ACC112 (cell line): ENCODE results near the gene DOCK2.

Source experiments
- H2AFZ ChIP-seq: fragments of 200-600 bp; sonication (generic); one replicate; pipeline ENCODE4 v1.6.0; 2017; ENCODE audit warnings: antibody characterized with exemption, low read length; ENCODE audit not compliant: unreplicated experiment
- H3K27ac ChIP-seq: fragments of 200-600 bp; sonication (generic); 2 replicates; pipeline ENCODE4 v1.5.1; 2014; ENCODE audit warnings: low read depth, mild to moderate bottlenecking, antibody characterized with exemption, low read length, moderate library complexity
- H3K27me3 ChIP-seq: fragments of 200-600 bp; sonication (generic); 2 replicates; pipeline ENCODE4 v1.6.1; 2014; ENCODE audit warnings: mild to moderate bottlenecking, antibody characterized with exemption, low read length, moderate library complexity, mixed read lengths; ENCODE audit not compliant: insufficient read depth
- H3K36me3 ChIP-seq: fragments of 200-600 bp; sonication (generic); 2 replicates; pipeline ENCODE4 v1.6.1; 2016; ENCODE audit warnings: mild to moderate bottlenecking, antibody characterized with exemption, low read length, moderate library complexity, mixed read lengths; ENCODE audit not compliant: insufficient read depth
- H3K4me1 ChIP-seq: fragments of 200-600 bp; sonication (generic); one replicate; pipeline ENCODE4 v1.6.1; 2016; ENCODE audit warnings: low read length, mixed read lengths; ENCODE audit not compliant: insufficient read depth, unreplicated experiment, control insufficient read depth
- H3K4me3 ChIP-seq: fragments of 200-600 bp; sonication (generic); 2 replicates; pipeline ENCODE4 v1.5.1; 2014; ENCODE audit warnings: mild to moderate bottlenecking, low read depth, low read length
- H3K79me2 ChIP-seq: fragments of 200-600 bp; sonication (generic); one replicate; pipeline ENCODE4 v1.6.0; 2016; ENCODE audit warnings: low read length; ENCODE audit not compliant: control insufficient read depth, unreplicated experiment, insufficient read depth

The DOCK2 gene

GRCh38 chr5:169702693-169703481 lies 65.8 kb downstream of the DOCK2 start:
- no peaks in the 10 kb centered on the region for H3K36me3 ChIP-seq
- H3K4me1 ChIP-seq, result peaks cover 59% of the 10 kb centered on the region
- no peaks in the 10 kb centered on the region for H3K79me2 ChIP-seq
- H3K27me3 ChIP-seq, result no peaks in the 10 kb centered on the region
- peak overlapping the region; percentile 18 for H2AFZ ChIP-seq
- H3K4me3 ChIP-seq, result no peak overlapping the region
- H3K27ac ChIP-seq, result peak overlapping the region; percentile 28

DNA sequence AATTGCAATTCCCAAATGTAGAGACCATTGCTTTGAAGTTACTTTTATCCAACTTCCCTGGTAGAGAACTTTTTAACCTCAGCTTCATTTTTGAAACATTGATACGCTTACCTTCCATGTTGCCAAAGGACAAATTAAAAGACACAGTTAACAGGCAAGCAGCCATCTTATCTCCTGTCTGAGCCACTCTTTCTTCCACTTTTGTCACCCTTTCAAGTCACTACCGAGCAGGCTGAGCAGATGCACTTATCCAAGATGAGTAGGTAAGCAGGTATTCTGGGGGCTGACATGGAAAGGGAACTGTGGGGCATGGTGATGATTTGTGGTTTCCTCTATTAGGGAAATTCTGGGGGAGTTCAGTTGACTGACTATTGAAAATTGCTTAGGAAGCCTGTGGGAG lies 66.7 kb downstream of the DOCK2 start:
- no peak overlapping the region for H3K4me3 ChIP-seq
- H3K79me2 ChIP-seq, result no peaks in the 10 kb centered on the region
- H3K4me1 ChIP-seq, result peaks cover 51% of the 10 kb centered on the region
- peak overlapping the region; percentile 28 for H3K27ac ChIP-seq
- no peaks in the 10 kb centered on the region for H3K27me3 ChIP-seq
- peak overlapping the region; percentile 31 for H2AFZ ChIP-seq
- no peaks in the 10 kb centered on the region for H3K36me3 ChIP-seq

GRCh38 chr5:169705322-169705721 lies 68.2 kb downstream of the DOCK2 start:
- Histone ChIP-seq H3K27ac (peak overlapping the region; percentile 91; the same call in 1 of the 2 replicates), H3K36me3 (no peaks in the 10 kb centered on the region), H3K4me1 (peaks cover 51% of the 10 kb centered on the region), H3K4me3 (no peak overlapping the region), H2AFZ (no peak overlapping the region), H3K27me3 (no peaks in the 10 kb centered on the region), H3K79me2 (no peaks in the 10 kb centered on the region)

DNA sequence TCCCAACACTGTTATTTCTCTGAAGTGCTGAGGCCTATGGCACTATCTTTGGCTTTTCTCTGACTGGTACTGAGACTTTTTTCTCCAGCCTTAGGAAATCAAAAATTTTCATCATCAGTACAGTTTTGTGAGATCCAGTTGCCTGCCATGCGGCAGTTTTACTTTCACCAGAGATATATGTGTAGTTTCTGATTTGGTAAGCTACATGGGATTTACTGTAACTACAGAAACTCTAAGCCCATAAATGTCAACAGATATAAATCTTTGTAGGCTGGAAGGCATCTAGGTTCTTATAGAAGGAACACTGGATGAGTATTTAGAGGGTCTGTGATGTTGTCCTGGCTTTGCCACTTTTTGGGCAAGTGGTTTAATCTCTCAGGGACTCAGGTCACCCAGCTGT lies 69.0 kb downstream of the DOCK2 start:
- no peaks in the 10 kb centered on the region for H3K36me3 ChIP-seq
- H3K4me1 ChIP-seq, result peaks cover 51% of the 10 kb centered on the region
- H3K79me2 ChIP-seq, result no peaks in the 10 kb centered on the region
- no peak overlapping the region for H2AFZ ChIP-seq
- no peak overlapping the region for H3K4me3 ChIP-seq
- peak overlapping the region; percentile 91 for H3K27ac ChIP-seq
- H3K27me3 ChIP-seq, result no peaks in the 10 kb centered on the region

GRCh38 chr5:169706758-169707450 lies 69.8 kb downstream of the DOCK2 start:
- Histone ChIP-seq H3K4me3 (peak overlapping the region; percentile 24; the same call in 1 of the 2 replicates), H3K36me3 (no peaks in the 10 kb centered on the region), H2AFZ (peak overlapping the region; percentile 70), H3K79me2 (no peaks in the 10 kb centered on the region), H3K27ac (peak overlapping the region; percentile 91), H3K27me3 (no peaks in the 10 kb centered on the region), H3K4me1 (peaks cover 54% of the 10 kb centered on the region)

DNA sequence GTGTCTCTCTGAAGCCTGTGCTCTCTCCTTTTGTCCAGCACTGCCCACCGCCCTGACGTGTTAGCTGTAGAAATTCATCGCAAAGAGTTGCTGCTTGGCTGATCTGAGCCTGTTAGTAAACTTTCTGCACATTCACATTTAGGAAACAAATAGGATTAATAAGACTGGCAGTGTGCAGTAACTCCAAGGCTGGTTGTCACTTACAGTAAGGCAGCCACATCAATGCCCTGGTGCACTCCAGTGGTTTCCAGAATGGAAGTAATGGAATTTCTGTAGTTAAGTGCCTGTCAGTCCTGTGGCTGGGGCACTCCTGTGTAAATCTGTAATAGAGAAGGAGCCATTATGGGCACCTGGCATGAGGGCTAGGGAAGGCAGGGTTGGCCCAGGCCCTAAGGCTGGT lies 70.6 kb downstream of the DOCK2 start:
- Histone ChIP-seq H3K4me1 (peaks cover 54% of the 10 kb centered on the region), H3K27ac (peak overlapping the region; percentile 91), H2AFZ (no peak overlapping the region), H3K4me3 (0 out of 2 replicates have a peak overlapping the region, but pooled peaks have one; percentile 24), H3K27me3 (no peaks in the 10 kb centered on the region), H3K36me3 (no peaks in the 10 kb centered on the region), H3K79me2 (no peaks in the 10 kb centered on the region)

- H3K27ac ChIP-seq, result no peak overlapping the region
- no peaks in the 10 kb centered on the region for H3K79me2 ChIP-seq
- H3K4me1 ChIP-seq, result peaks cover 36% of the 10 kb centered on the region
- H3K4me3 ChIP-seq, result no peak overlapping the region
- no peaks in the 10 kb centered on the region for H3K27me3 ChIP-seq
- H3K36me3 ChIP-seq, result 0 out of 2 replicates have a peak, but pooled peaks cover 2% of the 10 kb centered on the region
- no peak overlapping the region for H2AFZ ChIP-seq
Observed at GRCh38 chr5:169710675-169711074, 73.6 kb downstream of the DOCK2 start.

- H3K4me1 ChIP-seq, result peaks cover 35% of the 10 kb centered on the region
- no peak overlapping the region for H3K27ac ChIP-seq
- H3K27me3 ChIP-seq, result no peaks in the 10 kb centered on the region
- 0 out of 2 replicates have a peak, but pooled peaks cover 2% of the 10 kb centered on the region for H3K36me3 ChIP-seq
- H2AFZ ChIP-seq, result no peak overlapping the region
- H3K79me2 ChIP-seq, result no peaks in the 10 kb centered on the region
- H3K4me3 ChIP-seq, result no peak overlapping the region
Observed at GRCh38 chr5:169711551-169712225, 74.6 kb downstream of the DOCK2 start.

DNA sequence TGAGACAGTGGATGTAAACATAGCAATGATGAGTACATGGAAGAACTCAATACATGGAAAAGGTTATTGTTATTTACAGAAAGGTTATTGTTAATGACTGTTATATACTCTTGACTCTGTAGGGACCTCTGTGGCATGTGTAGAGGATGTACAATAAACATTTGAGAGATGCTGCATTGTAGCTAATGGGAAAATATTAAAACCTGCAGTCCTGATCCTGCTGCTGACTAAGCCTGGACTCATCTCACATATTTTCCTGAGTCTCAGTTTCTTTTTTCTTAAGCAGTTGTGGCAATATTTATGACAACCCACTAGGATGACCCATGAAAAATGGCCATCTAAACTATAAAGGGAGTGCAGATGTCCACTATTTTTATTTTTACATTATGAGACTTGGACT lies 75.4 kb downstream of the DOCK2 start:
- Histone ChIP-seq H3K4me3 (no peak overlapping the region), H3K4me1 (peaks cover 35% of the 10 kb centered on the region), H3K27ac (no peak overlapping the region), H3K79me2 (no peaks in the 10 kb centered on the region), H3K27me3 (no peaks in the 10 kb centered on the region), H2AFZ (no peak overlapping the region), H3K36me3 (0 out of 2 replicates have a peak, but pooled peaks cover 2% of the 10 kb centered on the region)

DNA sequence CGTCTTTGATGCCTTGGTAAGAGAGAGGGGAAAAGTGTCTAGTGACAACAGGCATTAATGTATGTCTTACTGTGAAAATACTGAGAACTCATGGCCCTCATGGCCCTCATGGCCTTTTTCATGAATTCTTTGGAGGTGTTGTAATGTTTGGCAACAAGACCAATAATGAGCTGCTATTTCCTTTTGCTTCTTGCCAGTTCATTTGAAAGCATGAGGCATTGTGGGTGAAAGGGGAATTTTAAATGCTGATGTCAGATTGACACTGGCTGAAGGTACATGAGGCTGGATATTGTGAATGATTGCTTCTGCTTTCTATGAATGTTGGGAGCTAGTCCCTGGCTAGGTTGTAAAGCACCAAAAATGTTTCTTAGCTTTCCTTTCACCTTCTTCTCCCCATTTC lies 79.2 kb downstream of the DOCK2 start:
- Histone ChIP-seq H3K36me3 (0 out of 2 replicates have a peak, but pooled peaks cover 2% of the 10 kb centered on the region), H3K79me2 (no peaks in the 10 kb centered on the region), H2AFZ (no peak overlapping the region), H3K4me1 (peaks cover 37% of the 10 kb centered on the region), H3K27ac (peak overlapping the region; percentile 61), H3K4me3 (no peak overlapping the region; the same call in 1 of the 2 replicates), H3K27me3 (no peaks in the 10 kb centered on the region)
